Activated CD4-positive, alpha-beta memory T cell treated with anti-CD3 and anti-CD28 coated beads for 36 hours (primary cell): ENCODE measurements around the gene SOX13. TPM values are rescaled to one million over a fixed set of nuclear protein-coding genes. Genes with fewer than 3 reads are reported as not detected.

Experiments used
- CTCF ChIA-PET: fragments of 350-600 bp; sonication (Branson Sonifier 250); formaldehyde crosslinking; loops from one replicate; lab custom pipeline; 2021; ENCODE audit warnings: antibody characterized with exemption, inconsistent platforms; lab: Charles Lee
- POLR2A ChIA-PET: fragments of 350-600 bp; sonication (Branson Sonifier 250); formaldehyde crosslinking; loops from one replicate; lab custom pipeline; 2021; ENCODE audit warnings: antibody characterized with exemption; lab: Charles Lee
- DNase-seq: peaks from one replicate; pipeline ENCODE4 v3.0.0-alpha.2; 2020
- H3K27ac Mint-ChIP-seq: one replicate; pipeline ENCODE4 v1.8.0; 2021; ENCODE audit warnings: mixed read lengths
- H3K27me3 Mint-ChIP-seq: one replicate; pipeline ENCODE4 v1.8.0; 2021; ENCODE audit warnings: mixed read lengths
- H3K36me3 Mint-ChIP-seq: one replicate; pipeline ENCODE4 v1.8.0; 2021; ENCODE audit warnings: mixed read lengths
- H3K4me1 Mint-ChIP-seq: one replicate; pipeline ENCODE4 v1.8.0; 2021; ENCODE audit warnings: low read depth, mixed read lengths
- H3K4me3 Mint-ChIP-seq: one replicate; pipeline ENCODE4 v1.8.0; 2021; ENCODE audit warnings: mild to moderate bottlenecking, mixed read lengths
- H3K9me3 Mint-ChIP-seq: one replicate; pipeline ENCODE4 v1.8.0; 2021; ENCODE audit warnings: mixed read lengths
- intact Hi-C: fragments of 100-400 bp; cut with micrococcal nuclease; formaldehyde crosslinking; loops from one replicate; pipeline ENCODE4 v1.15.1; 2023
- total RNA-seq, 2 experiments: library from RNA; stranded (reverse); gene quantifications; one replicate each; pipeline ENCODE4 v1.2.3, GENCODE V29; 2021

SOX13 gene
- total RNA-seq, 2 experiments from 2014 or later, result 4.6 to 5.8 TPM

GRCh38 chr1:204145033-204145504 lies 72.2 kb downstream of the SOX13 start:
- Mint-ChIP-seq H3K27me3 (no peaks in the 10 kb centered on the region), H3K9me3 (no peaks in the 10 kb centered on the region), H3K27ac (no peak overlapping the region), H3K36me3 (peaks cover 1% of the 10 kb centered on the region), H3K4me3 (no peak overlapping the region), H3K4me1 (no peaks in the 10 kb centered on the region)
- POLR2A ChIA-PET, result no interaction called here
- intact Hi-C loops, result no loop called here
- CTCF ChIA-PET, result interaction anchor here (0.6 to 0.8 kb wide), 3 partner anchors 15 to 299 kb away, joined by 3 read pairs; no protein-coding TSS in a partner anchor
- no peak for DNase-seq

DNA sequence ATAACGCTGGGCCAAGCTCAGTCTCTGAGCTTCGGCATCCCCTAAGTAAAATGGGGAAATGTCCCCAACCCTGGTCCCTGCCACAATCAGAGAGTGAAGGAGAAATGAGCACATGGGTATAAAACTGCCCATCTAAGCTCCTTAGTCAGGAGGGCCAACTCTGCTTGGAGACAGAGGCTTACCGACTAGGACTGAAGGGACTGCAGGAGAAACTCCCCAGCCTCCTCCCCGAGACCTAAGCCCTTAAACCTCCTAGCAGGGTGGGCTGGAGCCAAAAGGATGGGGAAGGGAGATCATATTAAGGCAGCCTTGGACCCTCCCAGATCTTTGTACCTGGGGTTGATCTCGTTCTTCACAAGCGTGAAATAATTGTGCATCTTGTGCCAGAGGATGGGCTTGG lies 73.4 kb downstream of the SOX13 start:
- H3K4me1 Mint-ChIP-seq, result no peaks in the 10 kb centered on the region
- H3K4me3 Mint-ChIP-seq, result no peak overlapping the region
- DNase-seq, result no peak
- H3K27ac Mint-ChIP-seq, result no peak overlapping the region
- no peaks in the 10 kb centered on the region for H3K9me3 Mint-ChIP-seq
- POLR2A ChIA-PET, result no interaction called here
- intact Hi-C loops, result no loop called here
- CTCF ChIA-PET, result no interaction called here
- peaks cover 1% of the 10 kb centered on the region for H3K36me3 Mint-ChIP-seq
- H3K27me3 Mint-ChIP-seq, result no peaks in the 10 kb centered on the region

GRCh38 chr1:204146965-204147364 lies 74.0 kb downstream of the SOX13 start:
- Mint-ChIP-seq H3K27me3 (no peaks in the 10 kb centered on the region), H3K4me1 (no peaks in the 10 kb centered on the region), H3K27ac (no peak overlapping the region), H3K9me3 (no peaks in the 10 kb centered on the region), H3K36me3 (peaks cover 1% of the 10 kb centered on the region), H3K4me3 (no peak overlapping the region)
- DNase-seq, result no peak
- intact Hi-C loops, result no loop called here
- CTCF ChIA-PET, result interaction anchor here (1.0 kb wide), 1 partner anchor 285 kb away, joined by 3 read pairs; no protein-coding TSS in a partner anchor
- POLR2A ChIA-PET, result no interaction called here

DNA sequence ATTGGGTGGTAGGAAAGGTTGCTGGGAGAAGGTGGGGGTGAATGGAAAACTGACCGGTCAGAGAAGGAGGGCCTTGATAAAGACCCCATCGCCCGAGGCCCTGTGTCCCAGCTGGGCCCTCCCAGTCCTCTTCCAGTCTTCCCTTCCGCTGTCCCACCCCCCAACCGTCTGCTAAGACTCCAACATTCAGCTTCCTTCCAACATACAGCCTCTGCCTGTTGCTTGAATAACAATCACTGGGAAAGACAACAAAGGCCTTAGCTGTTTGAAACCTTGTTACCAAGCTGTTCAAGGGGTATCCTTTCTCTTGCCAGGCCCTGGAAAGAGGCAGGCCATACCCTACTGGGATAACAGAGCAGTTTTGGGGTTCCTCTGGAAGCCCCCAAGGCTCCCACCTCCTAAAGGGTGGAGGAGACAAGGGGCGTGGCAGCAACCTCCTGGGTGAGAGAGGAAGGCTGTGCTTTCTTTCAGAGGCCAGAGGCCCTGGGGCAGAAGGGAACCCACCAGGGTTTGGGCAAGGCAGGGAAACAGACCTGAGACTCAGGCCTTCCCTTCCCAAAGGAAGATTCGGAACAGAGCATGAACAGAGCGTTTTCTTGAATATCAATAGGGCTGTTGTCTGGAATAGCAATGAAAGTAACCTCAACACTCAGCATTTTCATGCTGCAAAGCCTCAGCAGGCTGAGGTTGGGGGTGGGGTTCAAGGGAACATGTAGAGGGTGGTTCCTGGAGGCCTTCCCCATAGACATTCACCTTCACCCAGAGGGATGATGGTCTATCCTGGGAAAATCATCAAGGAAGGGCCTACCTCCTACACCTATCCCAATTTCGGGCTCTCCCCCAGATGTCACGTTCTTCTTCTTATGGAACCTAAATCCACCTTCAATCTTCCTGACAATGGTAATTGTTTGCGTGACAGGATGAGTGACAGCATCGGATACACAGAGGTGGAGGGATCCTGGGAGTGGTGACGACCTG lies 74.8 kb downstream of the SOX13 start:
- POLR2A ChIA-PET, result no interaction called here

GRCh38 chr1:204149107-204149506 lies 76.2 kb downstream of the SOX13 start:
- ChIA-PET POLR2A (no interaction called here), CTCF (interaction anchor here (0.8 to 1.4 kb wide), 2 partner anchors 57 to 249 kb away, joined by 3 to 4 read pairs; no protein-coding TSS in a partner anchor)
- H3K27me3 Mint-ChIP-seq, result no peaks in the 10 kb centered on the region
- H3K27ac Mint-ChIP-seq, result no peak overlapping the region
- DNase-seq, result no peak
- intact Hi-C loops, result no loop called here
- H3K4me1 Mint-ChIP-seq, result peaks cover 3% of the 10 kb centered on the region
- peaks cover 1% of the 10 kb centered on the region for H3K36me3 Mint-ChIP-seq
- no peaks in the 10 kb centered on the region for H3K9me3 Mint-ChIP-seq
- no peak overlapping the region for H3K4me3 Mint-ChIP-seq

More for the DNA sequence above, 74.8 kb downstream of the SOX13 start:
- Mint-ChIP-seq H3K36me3 (peaks cover 1% of the 10 kb centered on the region), H3K9me3 (no peaks in the 10 kb centered on the region), H3K4me3 (no peak overlapping the region), H3K27me3 (no peaks in the 10 kb centered on the region), H3K27ac (no peak overlapping the region), H3K4me1 (peaks cover 3% of the 10 kb centered on the region)
- intact Hi-C loops, result no loop called here
- DNase-seq, result no peak
- CTCF ChIA-PET, result interaction anchor here (1.0 to 1.4 kb wide), 2 partner anchors 251 to 284 kb away, joined by 3 to 4 read pairs; no protein-coding TSS in a partner anchor

DNA sequence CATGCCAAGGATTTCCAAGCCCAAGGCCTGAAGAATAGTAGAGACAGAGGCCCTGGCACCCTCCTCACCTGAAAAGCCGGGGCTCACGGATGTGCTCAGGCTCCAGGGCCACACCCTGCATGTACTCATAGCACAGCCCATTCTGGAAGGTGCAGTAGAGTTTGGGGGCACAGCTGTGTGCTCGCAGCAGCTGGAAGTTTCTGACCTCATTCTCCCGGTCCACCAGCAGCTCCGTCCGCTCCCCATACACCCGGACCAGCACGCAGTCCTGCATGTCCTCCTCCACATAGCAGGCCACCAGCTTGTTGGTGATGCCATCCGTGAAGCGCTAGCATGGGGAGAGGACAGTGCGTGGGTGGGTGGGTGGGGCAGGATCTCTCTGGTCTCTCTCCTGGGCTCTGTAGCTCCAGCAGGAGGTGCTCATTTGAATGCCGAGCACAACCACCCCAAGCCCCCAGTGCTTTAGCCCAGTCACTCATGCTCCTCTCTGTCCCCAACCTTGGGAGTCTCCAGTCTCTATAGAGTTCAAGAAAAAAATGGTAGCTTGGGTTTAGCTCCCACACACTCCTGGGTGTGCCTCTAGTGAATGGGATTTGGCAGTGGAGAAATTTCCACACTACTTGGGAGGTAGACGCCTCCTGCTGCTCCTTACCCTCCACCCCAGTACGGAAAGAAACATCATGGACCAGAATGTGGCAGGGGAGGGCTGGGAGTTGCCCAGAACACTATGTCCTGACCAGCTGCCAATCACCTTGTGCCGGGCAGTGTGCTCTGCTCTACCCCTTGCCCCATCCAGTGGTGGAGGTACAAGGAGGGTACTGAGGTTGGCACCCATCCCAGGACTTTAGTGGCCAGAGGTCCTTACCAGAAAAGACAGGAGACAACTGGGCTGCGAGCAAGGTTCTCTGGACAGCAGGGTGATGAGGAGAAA lies 77.0 kb downstream of the SOX13 start:
- Mint-ChIP-seq H3K4me3 (peak overlapping the region; percentile 9), H3K27ac (no peak overlapping the region), H3K36me3 (peaks cover 1% of the 10 kb centered on the region), H3K27me3 (no peaks in the 10 kb centered on the region), H3K9me3 (no peaks in the 10 kb centered on the region), H3K4me1 (peaks cover 3% of the 10 kb centered on the region)
- no peak for DNase-seq
- intact Hi-C loops, result no loop called here
- CTCF ChIA-PET, result interaction anchor here (0.8 to 1.4 kb wide), 3 partner anchors 13 to 249 kb away, joined by 3 to 4 read pairs (median 3); no protein-coding TSS in a partner anchor
- POLR2A ChIA-PET, result interaction anchor here (0.6 to 0.7 kb wide), 2 partner anchors 330 to 368 kb away, joined by 3 read pairs; no protein-coding TSS in a partner anchor

DNA sequence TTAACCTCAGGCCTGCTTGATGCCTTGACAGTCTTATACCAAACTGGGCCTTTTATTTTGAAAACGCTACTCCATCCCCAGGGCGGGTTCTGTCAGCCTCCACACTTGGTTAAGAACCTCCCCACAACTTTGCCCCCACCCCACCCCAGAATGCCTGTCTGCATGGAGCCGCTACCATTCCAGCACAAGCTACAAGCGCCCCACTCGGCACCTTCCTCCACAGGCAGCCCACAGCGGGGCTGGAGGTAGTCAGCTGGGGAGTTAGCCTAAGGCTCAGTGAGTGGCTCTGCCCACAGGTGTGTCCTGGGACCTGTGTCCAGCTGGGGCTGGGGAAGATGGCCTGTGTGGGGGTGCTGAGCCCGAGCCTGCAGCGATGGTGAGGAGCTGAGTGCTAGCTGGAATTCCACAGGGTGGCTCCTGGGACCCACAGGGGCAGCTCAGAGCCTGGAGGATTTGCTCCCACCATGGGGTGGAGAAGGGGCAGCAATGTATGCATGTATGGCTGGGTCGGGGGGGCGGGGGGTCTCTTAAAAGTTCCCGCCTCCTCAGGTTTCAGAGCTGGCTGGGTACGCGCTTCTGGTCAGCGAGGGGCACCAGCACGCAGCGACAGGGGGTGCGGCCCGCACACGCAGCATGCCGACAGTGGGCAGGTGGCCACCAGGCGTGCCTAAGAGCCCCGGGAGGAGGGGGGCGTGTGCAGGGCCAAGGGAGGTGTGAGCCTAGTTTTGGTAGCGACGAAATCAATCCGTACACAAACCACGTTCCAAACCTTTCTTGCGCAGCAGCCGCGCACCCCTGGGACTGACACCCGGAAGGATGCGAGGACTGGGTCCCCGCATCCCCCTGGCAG lies 78.0 kb downstream of the SOX13 start:
- Mint-ChIP-seq H3K4me3 (peak overlapping the region; percentile 54), H3K27ac (no peak overlapping the region), H3K4me1 (peaks cover 3% of the 10 kb centered on the region), H3K36me3 (no peaks in the 10 kb centered on the region), H3K9me3 (no peaks in the 10 kb centered on the region), H3K27me3 (no peaks in the 10 kb centered on the region)
- intact Hi-C loops, result no loop called here
- DNase-seq, result no peak
- POLR2A ChIA-PET, result interaction anchor here (0.5 to 0.6 kb wide), 2 partner anchors 326 to 331 kb away, joined by 3 read pairs; no protein-coding TSS in a partner anchor
- CTCF ChIA-PET, result interaction anchor here (1.1 to 1.5 kb wide), 5 partner anchors 9 to 248 kb away, joined by 3 to 4 read pairs (median 3); partner anchors contain the start of gene GOLT1A

DNA sequence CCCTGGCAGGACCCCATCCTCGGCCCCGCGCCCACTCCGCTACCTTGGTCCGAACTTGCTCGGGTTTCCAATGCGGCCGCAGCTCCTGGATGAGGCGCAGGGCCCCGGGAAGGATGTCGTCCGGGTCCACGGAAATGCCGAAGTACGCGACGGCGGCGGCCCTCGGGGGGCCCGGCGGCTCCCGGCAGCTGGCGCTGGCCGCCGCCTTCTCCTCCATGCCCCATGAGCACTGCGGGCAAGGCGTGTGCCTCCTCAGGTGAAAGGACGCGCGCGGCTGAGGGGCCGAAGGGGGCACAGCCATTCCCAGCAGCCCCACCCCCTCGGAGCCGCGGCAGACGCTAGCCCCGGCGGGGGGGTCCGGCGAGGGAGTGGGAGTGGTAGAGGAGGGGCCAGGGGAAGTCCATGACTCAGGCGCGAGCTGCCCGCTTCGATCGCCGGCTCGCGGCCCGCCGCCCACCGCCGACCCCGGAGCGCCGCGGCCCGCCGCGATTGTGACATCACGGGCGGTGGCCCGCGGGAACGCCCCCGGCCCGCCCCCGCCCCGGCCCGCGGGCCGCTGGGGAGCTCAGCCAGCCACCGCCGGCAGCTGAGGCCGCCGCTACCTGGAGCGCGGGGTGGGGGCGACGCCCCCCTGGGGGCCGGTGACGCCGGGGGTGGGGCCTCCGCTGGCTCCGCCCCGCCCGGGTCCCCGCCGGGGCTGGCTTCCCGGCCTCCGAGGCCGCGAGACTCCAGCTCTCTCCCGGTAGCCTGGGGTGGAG lies 78.8 kb downstream of the SOX13 start, which contains the start of gene ETNK2:
ETNK2 (minus strand) TSS at position 493 of the 758 bp plus-strand sequence; CDS start at position 301, 192 bp downstream.
- Mint-ChIP-seq H3K27me3 (no peaks in the 10 kb centered on the region), H3K4me1 (peaks cover 3% of the 10 kb centered on the region), H3K4me3 (peak within 1 kb of the TSS; percentile 57), H3K36me3 (no peaks in the 10 kb centered on the region), H3K9me3 (no peaks in the 10 kb centered on the region), H3K27ac (no peak within 1 kb of the TSS)
- POLR2A ChIA-PET, result no interaction called here
- DNase-seq, result peak; percentile 55
- CTCF ChIA-PET, result interaction anchor here (0.7 to 1.8 kb wide), 6 partner anchors 9 to 247 kb away, joined by 3 to 5 read pairs (median 4); partner anchors contain the start of gene GOLT1A
- intact Hi-C loops, result no loop called here

DNA sequence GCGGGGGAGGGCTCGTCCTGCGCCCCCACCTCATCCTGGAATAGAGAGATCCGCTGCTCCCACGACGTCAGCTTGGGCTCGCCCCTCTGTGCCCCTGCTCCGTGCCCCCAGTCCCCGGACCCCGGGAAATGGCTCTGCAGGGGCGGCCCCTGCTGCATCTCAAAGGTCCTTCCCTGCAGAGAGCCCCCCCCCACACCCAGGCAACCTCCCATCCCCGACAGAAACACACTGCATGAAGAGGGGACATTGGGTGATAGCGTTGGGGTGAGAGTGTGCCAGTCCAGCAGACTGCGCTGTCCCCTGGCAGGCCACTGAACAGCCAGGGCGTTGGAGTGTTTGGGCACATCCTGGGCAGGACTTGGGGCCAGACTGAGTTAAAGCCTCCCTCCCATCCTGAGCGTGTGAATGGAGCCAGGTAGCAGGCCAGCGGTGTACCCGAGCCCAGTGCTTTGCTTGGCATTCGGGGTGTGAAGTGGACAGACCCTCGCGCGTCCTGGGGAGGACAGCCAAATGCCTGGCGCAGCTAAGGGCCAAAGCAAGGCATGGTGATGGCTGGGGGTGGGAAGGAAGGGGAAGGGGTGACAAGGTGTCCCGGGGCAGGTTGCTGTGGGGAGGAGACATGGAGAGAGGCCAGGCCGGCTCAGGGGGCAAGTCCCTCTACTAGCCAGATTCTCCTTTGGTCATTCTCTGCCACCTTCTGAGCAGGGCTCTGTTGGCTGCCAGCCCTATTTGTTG lies 79.6 kb downstream of the SOX13 start:
- Mint-ChIP-seq H3K36me3 (no peaks in the 10 kb centered on the region), H3K27ac (no peak overlapping the region), H3K9me3 (no peaks in the 10 kb centered on the region), H3K4me1 (peaks cover 3% of the 10 kb centered on the region), H3K4me3 (peak overlapping the region; percentile 57), H3K27me3 (no peaks in the 10 kb centered on the region)
- POLR2A ChIA-PET, result no interaction called here
- intact Hi-C loops, result no loop called here
- CTCF ChIA-PET, result interaction anchor here (0.7 to 1.9 kb wide), 5 partner anchors 10 to 246 kb away, joined by 3 to 8 read pairs (median 4); partner anchors contain the start of gene GOLT1A
- DNase-seq, result no peak
